ENCODE data around the gene ERFE. TPM values are rescaled to one million over a fixed set of nuclear protein-coding genes. Genes with fewer than 3 reads are reported as not detected.

ERFE gene
- polyA plus RNA-seq, 1 donor from 2014 or later, result not detected

- H3K36me3 ChIP-seq (ENCODE audit: insufficient read depth, low read length), result no peaks in the 10 kb centered on the region
- H2AFZ ChIP-seq (ENCODE audit: low read depth, low read length), result no peak overlapping the region
- TF ChIP-seq EZH2 (IDR thresholded peaks at IDR 0.05; ENCODE audit: borderline replicate concordance, insufficient read depth, low read length, poor library complexity, severe bottlenecking) (no peak), POLR2AphosphoS5 (IDR thresholded peaks at IDR 0.05) (no peak), REST (IDR thresholded peaks at IDR 0.05; ENCODE audit: borderline replicate concordance) (no peak), RAD21 (conservative IDR thresholded peaks at IDR 0.05) (no peak), EP300 (conservative IDR thresholded peaks at IDR 0.05; ENCODE audit: poor library complexity, severe bottlenecking) (no peak), MXI1 (conservative IDR thresholded peaks at IDR 0.05; ENCODE audit: poor library complexity, severe bottlenecking) (no peak), SMC3 (conservative IDR thresholded peaks at IDR 0.05; ENCODE audit: poor library complexity) (no peak)
- no peak overlapping the region for H3K4me3 ChIP-seq (ENCODE audit: low read length)
- H3K9ac ChIP-seq (ENCODE audit: low read length), result no peak overlapping the region
- no peaks in the 10 kb centered on the region for H3K9me2 ChIP-seq (ENCODE audit: insufficient read depth, low read length)
- no peaks in the 10 kb centered on the region for H3K9me3 ChIP-seq (ENCODE audit: low read length)
- no peaks in the 10 kb centered on the region for H4K20me1 ChIP-seq (ENCODE audit: insufficient read depth)
- no peaks in the 10 kb centered on the region for H3F3A ChIP-seq (ENCODE audit: insufficient read depth, low read length, poor library complexity, severe bottlenecking)
- no peaks in the 10 kb centered on the region for H3K27me3 ChIP-seq (ENCODE audit: insufficient read depth, low read depth, low read length)
- H3K27ac ChIP-seq (ENCODE audit: low read length), result no peak overlapping the region
- H3K4me2 ChIP-seq (ENCODE audit: low read length), result no peak overlapping the region
- no peaks in the 10 kb centered on the region for H3K79me2 ChIP-seq (replicated peaks; ENCODE audit: insufficient read depth, low read length)
These were observed 19.4 kb upstream of the ERFE start for GRCh38 chr2:238139196-238140039.

GRCh38 chr2:238140040-238140439, 18.7 kb upstream of the ERFE start:
- H3K9me3 ChIP-seq (ENCODE audit: low read length), result no peaks in the 10 kb centered on the region
- no peaks in the 10 kb centered on the region for H3K27me3 ChIP-seq (ENCODE audit: insufficient read depth, low read depth, low read length)
- no peaks in the 10 kb centered on the region for H3K79me2 ChIP-seq (replicated peaks; ENCODE audit: insufficient read depth, low read length)
- H2AFZ ChIP-seq (ENCODE audit: low read depth, low read length), result no peak overlapping the region
- no peak overlapping the region for H3K9ac ChIP-seq (ENCODE audit: low read length)
- no peaks in the 10 kb centered on the region for H3K9me2 ChIP-seq (ENCODE audit: insufficient read depth, low read length)
- H3K27ac ChIP-seq (ENCODE audit: low read length), result no peak overlapping the region
- no peaks in the 10 kb centered on the region for H4K20me1 ChIP-seq (ENCODE audit: insufficient read depth)
- TF ChIP-seq SMC3 (conservative IDR thresholded peaks at IDR 0.05; ENCODE audit: poor library complexity) (no peak), EP300 (conservative IDR thresholded peaks at IDR 0.05; ENCODE audit: poor library complexity, severe bottlenecking) (no peak), RAD21 (conservative IDR thresholded peaks at IDR 0.05) (no peak), CTCF (IDR thresholded peaks at IDR 0.05; ENCODE audit: poor library complexity, severe bottlenecking) (no peak), MXI1 (conservative IDR thresholded peaks at IDR 0.05; ENCODE audit: poor library complexity, severe bottlenecking) (no peak), EZH2 (IDR thresholded peaks at IDR 0.05; ENCODE audit: borderline replicate concordance, insufficient read depth, low read length, poor library complexity, severe bottlenecking) (no peak), REST (IDR thresholded peaks at IDR 0.05; ENCODE audit: borderline replicate concordance) (no peak), TAF1 (IDR thresholded peaks at IDR 0.05; ENCODE audit: low read depth) (no peak), POLR2AphosphoS5 (IDR thresholded peaks at IDR 0.05) (no peak)
- no peaks in the 10 kb centered on the region for H3K36me3 ChIP-seq (ENCODE audit: insufficient read depth, low read length)
- no peaks in the 10 kb centered on the region for H3F3A ChIP-seq (ENCODE audit: insufficient read depth, low read length, poor library complexity, severe bottlenecking)
- no peak overlapping the region for H3K4me2 ChIP-seq (ENCODE audit: low read length)
- H3K4me3 ChIP-seq (ENCODE audit: low read length), result no peak overlapping the region

Measured in neural cell (in vitro differentiated cells).